Ectodermal cell (in vitro differentiated cells): Measurements from ENCODE around the gene ADM2.
A peak's percentile ranks its signal among the peaks of the same experiment; 100 is the strongest.
"Not testable (repeated sequence)": the region's sequence is repeated elsewhere in the genome, so short reads cannot be mapped to it uniquely, and the experiment has no call there.

Experiments used
- H3K27ac ChIP-seq: 2 replicates; pipeline ENCODE4 v1.7.0; 2013; ENCODE audit warnings: mild to moderate bottlenecking, low read depth, low read length; ENCODE audit not compliant: insufficient read depth, poor library complexity, severe bottlenecking
- H3K27me3 ChIP-seq: 2 replicates; pipeline ENCODE4 v1.7.0; 2013; ENCODE audit warnings: mild to moderate bottlenecking, low read length; ENCODE audit not compliant: insufficient read depth, control insufficient read depth, poor library complexity, severe bottlenecking
- H3K36me3 ChIP-seq: one replicate; pipeline ENCODE4 v1.7.0; 2013; ENCODE audit warnings: low read length; ENCODE audit not compliant: control insufficient read depth, insufficient read depth
- H3K4me1 ChIP-seq: one replicate; pipeline ENCODE4 v1.7.0; 2013; ENCODE audit warnings: low read length; ENCODE audit not compliant: control insufficient read depth, insufficient read depth
- H3K4me3 ChIP-seq: 2 replicates; pipeline ENCODE4 v1.7.0; 2013; ENCODE audit warnings: low read depth, low read length, control low read depth; ENCODE audit not compliant: insufficient read depth
- H3K9me3 ChIP-seq: 2 replicates; pipeline ENCODE4 v1.7.0; 2013; ENCODE audit warnings: mild to moderate bottlenecking, low read length, moderate library complexity; ENCODE audit not compliant: control insufficient read depth
- WGBS, 2 experiments: methylation state at CpG; one replicate each; pipeline ENCODE4 v1.1.7; 2013; ENCODE audit warnings: missing lambda C conversion rate in 2 of 2; 5-methylcytosine and 5-hydroxymethylcytosine counted together

Gene ADM2

GRCh38 chr22:50507991-50508884 lies 26.9 kb downstream of the ADM2 start, which contains the start of gene NCAPH2:
NCAPH2 (plus strand) TSS chr22:50508224; CDS start chr22:50508338, 114 bp downstream.
- no peaks in the 10 kb centered on the region for H3K9me3 ChIP-seq
- H3K4me1 ChIP-seq: peaks cover 9% of the 10 kb centered on the region
- peaks cover 4% of the 10 kb centered on the region for H3K36me3 ChIP-seq
- no peaks in the 10 kb centered on the region for H3K27me3 ChIP-seq
- WGBS, 2 experiments: 1% methylated on average over 70 to 76 of the region's 76 CpGs
- H3K4me3 ChIP-seq: peak within 1 kb of the TSS; percentile 95
- peak within 1 kb of the TSS; percentile 93 for H3K27ac ChIP-seq

DNA sequence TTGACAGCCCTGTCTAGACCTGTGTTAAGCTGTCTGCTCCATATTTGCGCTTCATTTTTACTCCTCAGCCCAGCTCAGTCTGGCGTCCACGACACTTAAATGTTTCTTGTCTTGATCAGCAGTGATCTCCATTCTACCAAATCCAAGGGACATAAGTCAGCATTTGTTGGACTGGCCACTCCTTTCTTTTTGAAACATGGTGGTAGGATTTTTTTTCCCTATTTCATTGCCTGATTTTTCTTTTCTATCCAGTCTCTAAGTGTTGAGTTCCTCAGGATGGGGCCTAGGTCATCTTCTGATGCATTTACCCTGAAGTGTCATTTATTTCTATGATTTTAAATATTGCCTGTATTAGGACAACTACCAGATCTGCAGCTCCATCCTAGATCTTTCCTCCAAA lies 27.6 kb downstream of the ADM2 start:
- H3K27ac ChIP-seq: no peak overlapping the region
- H3K9me3 ChIP-seq: no peaks in the 10 kb centered on the region
- H3K36me3 ChIP-seq: peaks cover 4% of the 10 kb centered on the region
- 50 to 65% methylated on average over 3 of the region's 3 CpGs for WGBS, 2 experiments
- no peaks in the 10 kb centered on the region for H3K27me3 ChIP-seq
- peaks cover 9% of the 10 kb centered on the region for H3K4me1 ChIP-seq
- peak overlapping the region; percentile 83 for H3K4me3 ChIP-seq

DNA sequence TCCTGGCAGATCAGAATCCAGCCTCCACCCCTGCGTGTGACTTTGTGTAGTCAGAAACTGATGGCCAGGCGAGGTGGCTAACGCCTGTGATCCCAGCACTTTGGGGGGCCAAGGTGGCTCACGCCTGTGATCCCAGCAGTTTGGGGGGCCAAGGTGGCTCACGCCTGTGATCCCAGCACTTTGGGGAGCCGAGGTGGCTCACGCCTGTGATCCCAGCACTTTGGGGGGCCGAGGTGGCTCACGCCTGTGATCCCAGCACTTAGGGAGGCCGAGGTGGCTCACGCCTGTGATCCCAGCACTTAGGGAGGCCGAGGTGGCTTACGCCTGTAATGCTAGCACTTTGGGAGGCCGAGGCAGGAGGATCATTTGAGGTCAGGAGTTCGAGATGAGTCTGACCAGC lies 31.8 kb downstream of the ADM2 start:
- H3K27ac ChIP-seq: no peak overlapping the region
- H3K9me3 ChIP-seq: no peaks in the 10 kb centered on the region
- peaks cover 10% of the 10 kb centered on the region for H3K36me3 ChIP-seq
- H3K4me3 ChIP-seq: no peak overlapping the region
- H3K4me1 ChIP-seq: peaks cover 9% of the 10 kb centered on the region
- H3K27me3 ChIP-seq: no peaks in the 10 kb centered on the region
- WGBS, 2 experiments: 95% methylated on average over 15 of the region's 15 CpGs

GRCh38 chr22:50516068-50516467 lies 34.7 kb downstream of the ADM2 start:
- Histone ChIP-seq H3K9me3 (no peaks in the 10 kb centered on the region), H3K4me1 (no peaks in the 10 kb centered on the region), H3K36me3 (peaks cover 24% of the 10 kb centered on the region), H3K4me3 (no peak overlapping the region), H3K27me3 (no peaks in the 10 kb centered on the region), H3K27ac (no peak overlapping the region)
- WGBS, 2 experiments: 94 to 96% methylated on average over 8 of the region's 8 CpGs

DNA sequence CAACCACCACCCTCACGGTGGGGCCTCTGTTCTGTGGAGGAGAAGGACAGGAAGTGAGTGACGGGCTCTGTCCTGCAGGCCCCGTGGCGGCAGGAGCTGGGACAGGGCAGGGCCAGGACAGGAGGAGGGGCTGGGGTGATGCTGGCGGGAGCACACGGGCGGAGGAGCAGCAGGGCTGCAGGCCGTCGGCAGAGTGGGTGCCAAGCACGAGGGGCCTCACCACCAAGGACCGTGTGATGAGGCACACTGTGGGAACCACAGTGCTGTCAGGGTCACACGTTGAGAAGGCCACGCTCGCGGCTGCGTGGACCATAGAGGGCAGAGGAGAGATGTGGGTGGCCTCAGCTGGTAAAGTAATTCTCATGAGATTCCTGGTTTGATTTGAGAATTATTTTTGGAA lies 35.5 kb downstream of the ADM2 start:
- peaks cover 26% of the 10 kb centered on the region for H3K36me3 ChIP-seq
- no peaks in the 10 kb centered on the region for H3K9me3 ChIP-seq
- no peak overlapping the region for H3K4me3 ChIP-seq
- 92 to 94% methylated on average over 16 of the region's 16 CpGs for WGBS, 2 experiments
- H3K27me3 ChIP-seq: no peaks in the 10 kb centered on the region
- no peaks in the 10 kb centered on the region for H3K4me1 ChIP-seq
- no peak overlapping the region for H3K27ac ChIP-seq

- no peak overlapping the region for H3K27ac ChIP-seq
- H3K4me3 ChIP-seq: no peak overlapping the region
- 93 to 96% methylated on average over 20 of the region's 20 CpGs for WGBS, 2 experiments
- H3K36me3 ChIP-seq: peaks cover 33% of the 10 kb centered on the region
- H3K4me1 ChIP-seq: no peaks in the 10 kb centered on the region
- H3K27me3 ChIP-seq: no peaks in the 10 kb centered on the region
- H3K9me3 ChIP-seq: no peaks in the 10 kb centered on the region
Measured at GRCh38 chr22:50517495-50518260, 36.3 kb downstream of the ADM2 start.

GRCh38 chr22:50518606-50519005 lies 37.3 kb downstream of the ADM2 start:
- WGBS, 2 experiments: 93 to 97% methylated on average over 7 of the region's 7 CpGs
- no peaks in the 10 kb centered on the region for H3K27me3 ChIP-seq
- H3K27ac ChIP-seq: no peak overlapping the region
- no peaks in the 10 kb centered on the region for H3K4me1 ChIP-seq
- no peak overlapping the region for H3K4me3 ChIP-seq
- H3K9me3 ChIP-seq: no peaks in the 10 kb centered on the region
- peaks cover 41% of the 10 kb centered on the region for H3K36me3 ChIP-seq

DNA sequence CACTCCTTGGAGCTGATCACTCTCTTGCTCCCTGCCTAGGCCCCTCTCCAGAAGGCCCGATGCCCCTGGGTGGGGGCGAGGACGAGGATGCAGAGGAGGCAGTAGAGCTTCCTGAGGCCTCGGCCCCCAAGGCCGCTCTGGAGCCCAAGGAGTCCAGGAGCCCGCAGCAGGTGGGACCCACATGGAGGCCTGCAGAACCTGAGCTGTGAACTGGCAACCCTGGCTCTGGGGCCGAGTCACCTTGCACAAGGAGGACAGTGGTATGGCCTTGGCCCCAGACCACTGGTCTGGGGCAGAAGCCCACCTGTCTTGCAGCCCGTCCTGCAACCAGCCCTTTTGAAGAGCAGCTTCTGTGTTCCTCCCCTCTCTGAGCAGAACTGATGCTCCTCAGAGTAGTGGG lies 37.8 kb downstream of the ADM2 start:
- H3K36me3 ChIP-seq: peaks cover 42% of the 10 kb centered on the region
- 97% methylated on average over 8 of the region's 8 CpGs for WGBS, 2 experiments
- no peak overlapping the region for H3K27ac ChIP-seq
- H3K4me1 ChIP-seq: peaks cover under 1% of the 10 kb centered on the region
- no peaks in the 10 kb centered on the region for H3K27me3 ChIP-seq
- no peak overlapping the region for H3K4me3 ChIP-seq
- no peaks in the 10 kb centered on the region for H3K9me3 ChIP-seq

DNA sequence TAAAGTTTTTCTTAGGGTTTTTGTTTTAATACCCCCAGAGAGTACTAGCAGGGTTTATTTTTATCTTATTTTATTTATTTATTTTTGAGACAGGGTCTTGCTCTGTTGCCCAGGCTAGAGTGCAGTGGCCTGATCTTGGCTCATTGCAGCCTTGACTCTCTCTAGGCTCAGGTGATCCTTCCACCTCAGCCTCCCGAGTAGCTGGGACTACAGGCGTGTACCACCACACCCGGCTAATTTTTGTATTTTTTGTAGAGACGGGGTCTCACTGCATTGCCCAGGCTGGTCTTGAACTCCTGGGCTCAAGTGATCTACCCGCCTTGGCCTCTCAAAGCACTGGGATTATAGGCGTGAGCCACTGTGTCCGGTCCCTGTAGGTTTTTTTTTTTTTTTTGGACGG lies 38.8 kb downstream of the ADM2 start:
- not testable (repeated sequence) for H3K27me3 ChIP-seq, H3K9me3 ChIP-seq, H3K4me3 ChIP-seq, H3K27ac ChIP-seq, H3K4me1 ChIP-seq
- H3K36me3 ChIP-seq: peaks cover 42% of the 10 kb centered on the region
- WGBS, 2 experiments: 93 to 96% methylated on average over 8 of the region's 8 CpGs

DNA sequence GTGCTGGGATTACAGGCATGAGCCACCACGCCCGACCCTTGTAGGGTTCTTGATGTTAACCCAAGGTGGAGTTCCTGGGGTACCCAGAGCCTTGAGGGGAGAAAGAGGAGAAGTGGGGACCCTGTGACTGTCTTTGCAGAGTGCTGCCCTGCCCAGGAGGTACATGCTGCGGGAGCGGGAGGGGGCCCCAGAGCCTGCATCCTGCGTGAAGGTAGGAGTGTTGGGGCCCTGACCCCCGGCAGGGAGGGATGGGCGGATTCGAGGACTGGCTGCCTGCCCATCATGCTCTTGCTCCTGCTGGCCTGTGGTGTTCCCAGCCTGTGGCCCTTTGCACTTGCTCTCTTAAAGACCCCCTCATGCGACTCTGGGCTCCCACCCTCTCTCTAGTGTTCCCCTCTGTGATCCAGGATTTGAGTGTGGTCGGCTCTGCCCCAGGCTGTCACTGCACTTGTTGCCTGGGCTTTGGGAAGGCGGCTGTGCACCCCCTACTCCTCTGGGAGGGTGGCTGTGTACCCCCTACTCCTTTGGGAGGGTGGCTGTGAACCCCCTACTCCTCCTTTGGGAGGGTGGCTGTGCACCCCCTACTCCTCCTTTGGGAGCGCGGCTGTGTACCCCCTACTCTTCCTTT lies 39.6 kb downstream of the ADM2 start:
- Histone ChIP-seq H3K4me1 (peaks cover 6% of the 10 kb centered on the region), H3K36me3 (peaks cover 42% of the 10 kb centered on the region)

More for the DNA sequence above, 39.6 kb downstream of the ADM2 start:
- H3K4me3 ChIP-seq: no peak overlapping the region
- H3K9me3 ChIP-seq: no peaks in the 10 kb centered on the region
- H3K27me3 ChIP-seq: no peaks in the 10 kb centered on the region
- no peak overlapping the region for H3K27ac ChIP-seq
- 95% methylated on average over 13 of the region's 13 CpGs for WGBS, 2 experiments
